GM18909 (cell line): Measurements from ENCODE around the gene TTC17.
"Not testable (repeated sequence)": the region's sequence is repeated elsewhere in the genome, so short reads cannot be mapped to it uniquely, and the experiment has no call there.

Source experiments
- ATAC-seq: cut with Tn5 transposase; IDR thresholded peaks from one replicate; pipeline ENCODE4 v1.9.1; 2021; ENCODE audit warnings: mild to moderate bottlenecking; ENCODE audit not compliant: unreplicated experiment, poor library complexity

TTC17 gene

GRCh38 chr11:43447151-43447550, 88.4 kb downstream of the TTC17 start:
- no peak for ATAC-seq

- ATAC-seq, result no peak
Measured at GRCh38 chr11:43458486-43458885, 99.8 kb downstream of the TTC17 start.

- ATAC-seq, result no peak
Measured at GRCh38 chr11:43459246-43459645, 100.5 kb downstream of the TTC17 start.

GRCh38 chr11:43462359-43462758, 103.6 kb downstream of the TTC17 start:
- no peak for ATAC-seq

- no peak for ATAC-seq
Measured at GRCh38 chr11:43467958-43468357, 109.2 kb downstream of the TTC17 start.

- not testable (repeated sequence) for ATAC-seq
Measured at GRCh38 chr11:43477491-43477890, 118.8 kb downstream of the TTC17 start.

- no peak for ATAC-seq
Measured at GRCh38 chr11:43486141-43486540, 127.4 kb downstream of the TTC17 start.

- no peak for ATAC-seq
Measured at GRCh38 chr11:43489869-43490465, 131.2 kb downstream of the TTC17 start.

- no peak for ATAC-seq
Measured at GRCh38 chr11:43492701-43493100, 134.0 kb downstream of the TTC17 start.

GRCh38 chr11:43493431-43493830, 134.7 kb downstream of the TTC17 start:
- no peak for ATAC-seq

GRCh38 chr11:43497144-43497543, 138.4 kb downstream of the TTC17 start:
- no peak for ATAC-seq

GRCh38 chr11:43498561-43498960, 139.8 kb downstream of the TTC17 start:
- no peak for ATAC-seq

- no peak for ATAC-seq
Measured at GRCh38 chr11:43503417-43503816, 144.7 kb downstream of the TTC17 start.

GRCh38 chr11:43504316-43504950, 145.7 kb downstream of the TTC17 start:
- ATAC-seq, result no peak

GRCh38 chr11:43505171-43505570, 146.5 kb downstream of the TTC17 start:
- ATAC-seq, result no peak

GRCh38 chr11:43507171-43507570, 148.5 kb downstream of the TTC17 start:
- no peak for ATAC-seq

- ATAC-seq, result no peak
Measured at GRCh38 chr11:43508511-43508918, 149.8 kb downstream of the TTC17 start.

GRCh38 chr11:43511959-43512358, 153.2 kb downstream of the TTC17 start:
- no peak for ATAC-seq

- no peak for ATAC-seq
Measured at GRCh38 chr11:43515090-43515489, 156.4 kb downstream of the TTC17 start.

GRCh38 chr11:43516316-43516850, 157.7 kb downstream of the TTC17 start:
- no peak for ATAC-seq

- no peak for ATAC-seq
Measured at GRCh38 chr11:43517518-43517917, 158.8 kb downstream of the TTC17 start.
